Measurements from ENCODE around the gene YPEL5.

Gene YPEL5

DNA sequence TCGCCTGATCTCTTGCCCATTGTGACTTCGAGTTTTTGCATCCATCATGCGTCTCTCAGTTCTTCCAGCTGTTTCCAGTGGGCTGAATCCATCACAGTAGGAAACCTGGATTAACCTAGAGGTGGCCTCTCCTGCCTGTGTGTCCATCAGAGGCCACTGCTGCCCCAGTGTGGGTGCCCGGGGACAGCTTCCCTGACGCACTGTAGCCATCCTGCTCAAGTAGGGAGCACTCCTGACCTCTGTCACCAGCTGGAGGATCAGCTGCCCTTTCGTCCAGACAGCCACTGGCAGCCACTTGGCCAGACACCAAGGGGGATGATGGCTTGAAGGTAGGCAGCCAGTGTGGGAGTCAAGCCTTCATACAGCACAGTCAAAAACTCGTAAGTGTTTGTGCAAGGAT, 47.6 kb downstream of the YPEL5 start:
- TF ChIP-seq, protein P1, sequence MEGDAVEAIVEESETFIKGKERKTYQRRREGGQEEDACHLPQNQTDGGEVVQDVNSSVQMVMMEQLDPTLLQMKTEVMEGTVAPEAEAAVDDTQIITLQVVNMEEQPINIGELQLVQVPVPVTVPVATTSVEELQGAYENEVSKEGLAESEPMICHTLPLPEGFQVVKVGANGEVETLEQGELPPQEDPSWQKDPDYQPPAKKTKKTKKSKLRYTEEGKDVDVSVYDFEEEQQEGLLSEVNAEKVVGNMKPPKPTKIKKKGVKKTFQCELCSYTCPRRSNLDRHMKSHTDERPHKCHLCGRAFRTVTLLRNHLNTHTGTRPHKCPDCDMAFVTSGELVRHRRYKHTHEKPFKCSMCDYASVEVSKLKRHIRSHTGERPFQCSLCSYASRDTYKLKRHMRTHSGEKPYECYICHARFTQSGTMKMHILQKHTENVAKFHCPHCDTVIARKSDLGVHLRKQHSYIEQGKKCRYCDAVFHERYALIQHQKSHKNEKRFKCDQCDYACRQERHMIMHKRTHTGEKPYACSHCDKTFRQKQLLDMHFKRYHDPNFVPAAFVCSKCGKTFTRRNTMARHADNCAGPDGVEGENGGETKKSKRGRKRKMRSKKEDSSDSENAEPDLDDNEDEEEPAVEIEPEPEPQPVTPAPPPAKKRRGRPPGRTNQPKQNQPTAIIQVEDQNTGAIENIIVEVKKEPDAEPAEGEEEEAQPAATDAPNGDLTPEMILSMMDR (IDR thresholded peaks at IDR 0.05; ENCODE audit: borderline replicate concordance, control extremely low read depth, extremely low read depth, insufficient read depth, missing control alignments), result no peak
- in situ Hi-C loops (cut with MboI; ENCODE audit: low sequenced_read_pairs, unreplicated experiment), result no loop called here
- DNase-seq (ENCODE audit: low spot score), result no peak

DNA sequence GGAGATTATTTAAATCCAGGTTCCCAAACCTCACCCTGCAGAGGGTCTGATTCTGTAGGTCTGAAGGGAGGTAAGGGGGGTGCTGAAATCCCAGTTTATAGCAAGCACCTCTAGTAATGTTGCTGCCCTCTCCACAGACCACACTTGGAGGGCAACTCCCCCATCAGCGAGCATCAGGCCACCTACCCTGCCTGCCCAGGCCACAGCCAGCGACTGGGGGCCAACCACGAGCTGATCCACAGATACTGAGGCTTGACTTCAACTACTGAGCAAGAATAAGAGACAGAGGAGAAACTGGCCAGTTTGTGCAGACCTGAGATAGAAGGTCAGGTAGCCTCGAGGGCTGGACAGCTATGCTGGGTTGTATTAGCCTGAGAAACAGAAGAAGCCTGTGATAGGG, 48.2 kb downstream of the YPEL5 start:
- TF ChIP-seq, protein P1 (IDR thresholded peaks at IDR 0.05; ENCODE audit: borderline replicate concordance, control extremely low read depth, extremely low read depth, insufficient read depth, missing control alignments), result no peak
- in situ Hi-C loops (cut with MboI; ENCODE audit: low sequenced_read_pairs, unreplicated experiment), result no loop called here
- DNase-seq (ENCODE audit: low spot score), result no peak

DNA sequence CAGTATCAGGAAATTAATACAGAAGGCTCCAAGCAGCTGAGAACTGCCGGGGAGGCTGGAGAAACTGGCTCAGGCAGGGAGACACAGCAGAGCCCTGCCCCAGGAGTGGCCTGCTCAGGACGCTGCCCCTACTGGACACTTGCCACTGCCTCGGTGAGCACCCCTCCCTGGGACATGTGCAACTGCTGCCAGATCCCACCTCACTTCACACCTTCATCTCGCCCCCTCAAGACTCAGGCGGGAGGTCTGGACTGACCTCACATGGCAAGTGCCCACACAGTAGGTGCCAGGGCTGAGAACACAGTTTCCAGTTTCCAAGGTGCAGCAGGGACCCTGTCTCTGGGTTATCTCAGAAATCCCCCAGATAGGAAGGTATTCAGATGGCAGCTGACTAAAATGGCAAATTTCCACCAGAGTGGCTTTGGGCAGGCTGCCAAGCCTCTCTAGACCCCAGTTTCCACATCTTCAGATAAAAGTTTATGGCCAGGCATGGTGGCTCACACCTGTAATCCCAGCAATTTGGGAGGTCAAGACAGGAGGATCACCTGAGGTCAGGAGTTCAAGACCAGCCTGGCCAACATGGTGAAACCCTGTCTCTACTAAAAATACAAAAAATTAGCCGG, 50.9 kb downstream of the YPEL5 start:
- no peak for DNase-seq (ENCODE audit: low spot score)
- in situ Hi-C loops (cut with MboI; ENCODE audit: low sequenced_read_pairs, unreplicated experiment), result no loop called here
- TF ChIP-seq, protein P1 (IDR thresholded peaks at IDR 0.05; ENCODE audit: borderline replicate concordance, control extremely low read depth, extremely low read depth, insufficient read depth, missing control alignments), result no peak

DNA sequence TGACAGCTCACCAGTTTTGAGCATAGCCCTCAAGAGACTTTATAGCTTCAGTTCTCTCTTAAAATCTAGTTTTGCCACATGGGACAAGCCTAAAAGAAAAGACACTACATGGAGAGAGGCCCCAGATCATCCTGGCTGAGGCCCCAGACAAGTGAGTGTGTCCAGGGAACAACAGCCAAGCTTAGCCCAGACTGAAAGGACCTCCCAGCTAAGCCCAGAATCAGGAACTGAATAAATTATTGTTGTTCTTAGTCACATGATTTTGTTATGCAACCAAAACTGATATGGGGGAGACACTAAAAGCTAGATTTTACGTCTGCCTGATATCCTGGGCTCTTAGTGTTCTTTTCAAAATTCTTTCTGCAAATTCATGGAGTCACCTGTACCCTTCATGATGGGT, 55.2 kb downstream of the YPEL5 start:
- TF ChIP-seq, protein P1 (IDR thresholded peaks at IDR 0.05; ENCODE audit: borderline replicate concordance, control extremely low read depth, extremely low read depth, insufficient read depth, missing control alignments), result no peak
- in situ Hi-C loops (cut with MboI; ENCODE audit: low sequenced_read_pairs, unreplicated experiment), result loop anchor here (10.0 kb wide), 1 partner anchor 503 kb away; no protein-coding TSS in a partner anchor
- no peak for DNase-seq (ENCODE audit: low spot score)

DNA sequence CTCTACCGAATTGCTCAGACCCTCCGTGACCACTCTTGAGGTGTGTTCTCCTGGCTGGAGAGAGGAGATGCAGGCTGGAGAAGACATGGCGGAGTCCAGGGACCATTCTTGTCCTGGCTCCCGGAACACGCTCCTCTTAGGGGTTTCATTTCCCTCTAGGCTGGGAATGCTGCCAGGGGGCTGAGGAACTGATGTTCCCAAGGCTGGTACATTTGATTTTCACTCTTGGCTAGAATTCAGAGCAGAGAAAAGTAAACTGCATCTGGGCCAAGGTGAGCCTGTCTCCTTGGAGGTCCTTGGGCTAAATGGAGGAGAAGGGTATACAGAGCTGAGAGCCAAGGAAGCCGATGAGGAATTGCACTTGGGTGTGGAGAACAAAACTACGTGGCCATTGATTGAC, 56.3 kb downstream of the YPEL5 start:
- TF ChIP-seq, protein P1 (IDR thresholded peaks at IDR 0.05; ENCODE audit: borderline replicate concordance, control extremely low read depth, extremely low read depth, insufficient read depth, missing control alignments), result no peak
- DNase-seq (ENCODE audit: low spot score), result no peak
- in situ Hi-C loops (cut with MboI; ENCODE audit: low sequenced_read_pairs, unreplicated experiment), result loop anchor here (10.0 kb wide), 1 partner anchor 502 kb away; no protein-coding TSS in a partner anchor

DNA sequence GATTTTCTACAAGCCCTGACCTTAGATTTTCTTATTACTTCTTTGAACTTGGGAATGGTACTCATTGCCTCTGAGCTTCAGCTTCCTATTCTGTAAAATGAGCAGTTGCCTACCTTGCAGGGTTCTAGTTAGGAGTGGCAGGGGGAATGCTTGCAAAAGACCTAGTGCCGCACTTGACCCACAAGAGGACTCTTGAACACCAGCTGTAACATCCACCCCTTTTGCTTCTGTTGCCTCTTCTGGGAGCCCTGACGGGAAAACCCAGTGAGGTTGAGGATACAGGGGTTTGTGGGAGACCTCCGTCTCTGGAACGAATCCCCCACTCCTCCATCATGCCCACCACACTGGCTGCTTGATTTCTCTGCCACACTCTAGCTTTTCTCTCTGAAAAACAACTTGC, 57.5 kb downstream of the YPEL5 start:
- in situ Hi-C loops (cut with MboI; ENCODE audit: low sequenced_read_pairs, unreplicated experiment), result loop anchor here (10.0 kb wide), 1 partner anchor 501 kb away; no protein-coding TSS in a partner anchor
- DNase-seq (ENCODE audit: low spot score), result no peak

More for the DNA sequence above, 57.5 kb downstream of the YPEL5 start:
- TF ChIP-seq, protein P1 (IDR thresholded peaks at IDR 0.05; ENCODE audit: borderline replicate concordance, control extremely low read depth, extremely low read depth, insufficient read depth, missing control alignments), result no peak
